OCI-LY7 (cell line): ENCODE data around the gene LCE1D. TPM values are rescaled to one million over a fixed set of nuclear protein-coding genes. Genes with fewer than 3 reads are reported as not detected.

ENCODE experiments used
- BruUV-seq: library from RNA; stranded (reverse); fragments of 400-500 nt; replicated peaks from 2 replicates; lab custom pipeline; 2021; lab: Mats Ljungman, UMichigan
- CTCF ChIA-PET: fragments of 300-600 bp; sonication (Branson Sonifier 250); formaldehyde crosslinking; loops from one replicate; lab custom pipeline; 2022; ENCODE audit warnings: antibody characterized with exemption; ENCODE audit not compliant: unreplicated experiment; lab: Charles Lee
- POLR2A ChIA-PET: fragments of 300-600 bp; sonication (Branson Sonifier 250); formaldehyde crosslinking; loops from one replicate; lab custom pipeline; 2022; ENCODE audit warnings: antibody characterized with exemption; lab: Charles Lee
- DNase-seq: peaks from one replicate; pipeline ENCODE4 v3.0.0-alpha.2; 2015; ENCODE audit warnings: low spot score
- H2AFZ ChIP-seq: fragments of 200-600 bp; sonication (generic), shearing (Covaris generic); 2 replicates; pipeline ENCODE4 v1.6.1; 2014; ENCODE audit warnings: mild to moderate bottlenecking, antibody characterized with exemption, low read length, moderate library complexity
- H3K27ac ChIP-seq: fragments of 200-600 bp; sonication (generic); 2 replicates; pipeline ENCODE4 v1.5.1; 2014; ENCODE audit warnings: mixed run types, low read depth, mild to moderate bottlenecking, moderate library complexity, low read length, inconsistent platforms; ENCODE audit not compliant: poor library complexity, severe bottlenecking
- H3K36me3 ChIP-seq: fragments of 200-600 bp; sonication (generic); 2 replicates; pipeline ENCODE4 v1.6.1; 2014; ENCODE audit warnings: mild to moderate bottlenecking, antibody characterized with exemption, low read length, moderate library complexity, mixed read lengths; ENCODE audit not compliant: insufficient read depth
- H3K4me1 ChIP-seq: fragments of 200-600 bp; sonication (generic); 2 replicates; pipeline ENCODE4 v1.5.1; 2014; ENCODE audit warnings: mild to moderate bottlenecking, low read length; ENCODE audit not compliant: insufficient read depth, poor library complexity, severe bottlenecking
- H3K4me2 ChIP-seq: fragments of 200-600 bp; sonication (generic); 2 replicates; pipeline ENCODE4 v1.6.1; 2014; ENCODE audit warnings: mild to moderate bottlenecking, low read length
- H3K4me3 ChIP-seq: fragments of 200-600 bp; sonication (generic); 2 replicates; pipeline ENCODE4 v1.5.1; 2014; ENCODE audit warnings: mild to moderate bottlenecking, low read depth, low read length; ENCODE audit not compliant: poor library complexity, severe bottlenecking
- H3K79me2 ChIP-seq: fragments of 200-600 bp; sonication (generic); 2 replicates; pipeline ENCODE4 v1.6.1; 2016; ENCODE audit warnings: low read depth, mild to moderate bottlenecking, low read length, moderate library complexity, mixed read lengths; ENCODE audit not compliant: insufficient read depth
- H3K9me2 ChIP-seq: fragments of 200-600 bp; sonication (generic); 2 replicates; pipeline ENCODE4 v1.6.1; 2016; ENCODE audit warnings: mild to moderate bottlenecking, low read length, mixed read lengths; ENCODE audit not compliant: insufficient read depth
- H3K9me3 ChIP-seq: fragments of 200-600 bp; sonication (generic); 2 replicates; pipeline ENCODE4 v1.6.1; 2014; ENCODE audit warnings: mild to moderate bottlenecking, mixed run types, low read length, mixed read lengths
- H4K20me1 ChIP-seq: fragments of 200-600 bp; sonication (generic); 2 replicates; pipeline ENCODE4 v1.6.1; 2014; ENCODE audit warnings: mild to moderate bottlenecking, antibody characterized with exemption, low read length, moderate library complexity, mixed read lengths; ENCODE audit not compliant: insufficient read depth
- CTCF ChIP-seq: fragments of 200-600 bp; sonication (generic); conservative IDR thresholded peaks from 2 replicates; pipeline ENCODE4 v1.5.1; 2014; ENCODE audit warnings: mild to moderate bottlenecking, antibody characterized with exemption, low read length, moderate library complexity, mixed read lengths
- EZH2phosphoT487 ChIP-seq: fragments of 200-600 bp; sonication (generic); IDR thresholded peaks from 2 replicates; pipeline ENCODE4 v1.6.1; 2018; ENCODE audit warnings: low read depth, borderline replicate concordance, mild to moderate bottlenecking, mixed run types, antibody characterized with exemption, low read length, moderate library complexity, mixed read lengths
- intact Hi-C: fragments of 100-400 bp; cut with micrococcal nuclease; formaldehyde crosslinking; loops from one replicate; pipeline ENCODE4 v1.10.0; 2022; ENCODE audit not compliant: unreplicated experiment
- total RNA-seq, 2 experiments: library from RNA; depleted of rRNA in 1 of 2; stranded (reverse); fragments of >200 nt in 1 of 2; shearing (Covaris generic) in 1 of 2; gene quantifications; 2 replicates each; pipeline ENCODE4 v1.2.3, GENCODE V29; 2014 to 2022

LCE1D gene
- total RNA-seq, 2 experiments from 2014 or later: not detected

DNA sequence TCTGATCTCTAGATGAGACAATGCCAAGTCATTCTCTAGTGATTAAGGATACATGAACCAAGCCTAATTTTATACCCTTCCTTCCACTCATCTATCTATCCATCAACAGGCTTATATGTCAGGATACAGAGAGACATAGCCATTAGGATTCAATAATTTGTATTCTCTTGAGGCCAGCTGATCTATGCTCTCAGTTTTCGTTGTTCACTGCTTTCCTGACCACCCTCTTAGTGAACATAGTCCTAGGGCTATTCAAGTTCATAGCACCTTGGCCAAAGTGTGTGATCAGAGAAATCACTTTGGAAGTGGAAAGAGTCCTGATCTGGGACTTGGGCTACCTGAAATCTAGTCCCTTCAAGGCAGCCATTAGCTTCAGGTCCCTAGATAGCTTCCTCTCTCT, 42.9 kb upstream of the LCE1D start:
- no peak for DNase-seq
- Histone ChIP-seq H3K27ac (no peak overlapping the region), H3K4me1 (no peaks in the 10 kb centered on the region), H3K79me2 (no peaks in the 10 kb centered on the region), H3K4me2 (no peak overlapping the region), H3K4me3 (no peak overlapping the region), H3K9me3 (no peaks in the 10 kb centered on the region), H3K36me3 (no peaks in the 10 kb centered on the region), H3K9me2 (no peaks in the 10 kb centered on the region), H2AFZ (no peak overlapping the region), H4K20me1 (no peaks in the 10 kb centered on the region)
- intact Hi-C loops: no loop called here
- ChIA-PET CTCF (no interaction called here), POLR2A (no interaction called here)
- no peak for TF ChIP-seq CTCF
- TF ChIP-seq EZH2phosphoT487: no peak
- no TSS peak for BruUV-seq

GRCh38 chr1:152756872-152757271, 39.6 kb upstream of the LCE1D start:
- H3K9me3 ChIP-seq: no peaks in the 10 kb centered on the region
- H3K36me3 ChIP-seq: no peaks in the 10 kb centered on the region
- no peaks in the 10 kb centered on the region for H3K4me1 ChIP-seq
- intact Hi-C loops: no loop called here
- CTCF ChIA-PET: interaction anchor here (0.5 kb wide), 1 partner anchor 28 kb away, joined by 5 read pairs; no protein-coding TSS in a partner anchor
- no peak overlapping the region for H3K27ac ChIP-seq
- H3K79me2 ChIP-seq: no peaks in the 10 kb centered on the region
- POLR2A ChIA-PET: no interaction called here
- no peak for DNase-seq
- BruUV-seq: no TSS peak
- H2AFZ ChIP-seq: no peak overlapping the region
- H3K4me2 ChIP-seq: no peak overlapping the region
- H3K9me2 ChIP-seq: no peaks in the 10 kb centered on the region
- no peak overlapping the region for H3K4me3 ChIP-seq
- no peaks in the 10 kb centered on the region for H4K20me1 ChIP-seq
- no peak for TF ChIP-seq CTCF

- no peak for DNase-seq
- no peaks in the 10 kb centered on the region for H3K79me2 ChIP-seq
- no peak within 1 kb of the TSS for H3K27ac ChIP-seq
- intact Hi-C loops: no loop called here
- no peak for TF ChIP-seq EZH2phosphoT487
- TF ChIP-seq CTCF: no peak
- H2AFZ ChIP-seq: no peak within 1 kb of the TSS
- H4K20me1 ChIP-seq: no peaks in the 10 kb centered on the region
- no peaks in the 10 kb centered on the region for H3K36me3 ChIP-seq
- POLR2A ChIA-PET: interaction anchor here (0.6 kb wide), 1 partner anchor 1539 kb away, joined by 3 read pairs; no protein-coding TSS in a partner anchor
- no TSS peak for BruUV-seq
- no peaks in the 10 kb centered on the region for H3K9me2 ChIP-seq
- H3K4me1 ChIP-seq: no peaks in the 10 kb centered on the region
- H3K4me2 ChIP-seq: no peak within 1 kb of the TSS
- H3K4me3 ChIP-seq: no peak within 1 kb of the TSS
- CTCF ChIA-PET: no interaction called here
- no peaks in the 10 kb centered on the region for H3K9me3 ChIP-seq
Measured at GRCh38 chr1:152757747-152758146, 38.8 kb upstream of the LCE1D start, which contains the start of gene KPRP. KPRP (plus strand) TSS chr1:152758025; CDS start chr1:152759589, 1,564 bp downstream.
